GM10248 (cell line): Measurements from ENCODE around the gene PDIA2.

Source experiments
- CTCF ChIA-PET: fragments of 300-600 bp; sonication (Branson Sonifier 250); formaldehyde crosslinking; extraction: SDS; loops from one replicate; lab custom pipeline; 2021; ENCODE audit warnings: antibody characterized with exemption; lab: Yijun Ruan, JAX
- POLR2A ChIA-PET: fragments of 350-650 bp; sonication (Branson Sonifier 250); formaldehyde crosslinking; extraction: SDS; loops from one replicate; lab custom pipeline; 2020; ENCODE audit warnings: antibody characterized with exemption; lab: Yijun Ruan, JAX
- DNase-seq: peaks from one replicate; pipeline ENCODE4 v3.0.0; 2012; ENCODE audit errors: extremely low spot score
- CTCF ChIP-seq: IDR thresholded peaks from 2 replicates; pipeline ENCODE4 v1.5.1; 2012; ENCODE audit warnings: mild to moderate bottlenecking, low read depth; ENCODE audit errors: extremely low read depth, missing control alignments, control extremely low read depth

PDIA2 gene

GRCh38 chr16:262121-262745, 20.7 kb upstream of the PDIA2 start:
- no peak for DNase-seq
- ChIA-PET POLR2A (no interaction called here), CTCF (no interaction called here)
- TF ChIP-seq CTCF, result no peak

DNA sequence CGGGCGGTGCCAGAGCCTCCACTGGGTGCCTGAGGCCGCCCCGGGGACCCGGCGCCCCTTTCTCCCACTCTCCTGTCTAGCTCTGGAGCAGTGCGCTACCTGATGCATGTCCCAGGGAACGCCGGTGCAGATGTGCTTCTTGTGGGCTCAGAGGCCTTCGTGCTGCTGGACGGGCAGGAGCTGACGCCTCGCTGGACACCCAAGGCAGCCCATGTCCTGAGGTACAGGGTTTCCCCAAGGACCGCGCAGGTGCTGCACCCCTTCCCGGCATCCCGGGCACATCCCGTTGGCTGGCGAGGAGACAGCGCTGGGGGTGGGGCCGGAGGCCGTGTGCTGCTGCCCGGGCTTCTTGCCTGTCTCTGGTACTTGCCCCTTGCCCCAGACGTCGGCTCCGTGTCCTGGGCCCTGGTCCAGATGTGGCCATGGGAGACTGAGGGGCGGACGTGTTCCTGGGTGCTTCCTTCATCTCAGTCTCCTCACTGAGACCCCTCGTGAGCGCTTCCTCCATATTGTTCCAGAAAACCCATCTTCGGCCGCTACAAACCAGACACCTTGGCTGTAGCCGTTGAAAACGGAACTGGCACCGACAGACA, 19.7 kb upstream of the PDIA2 start:
- CTCF ChIA-PET, result interaction anchor here (0.9 kb wide), 1 partner anchor 10 kb away, joined by 3 read pairs; no protein-coding TSS in a partner anchor
- TF ChIP-seq CTCF, result no peak
- POLR2A ChIA-PET, result no interaction called here

GRCh38 chr16:263944-264343, 19.0 kb upstream of the PDIA2 start:
- DNase-seq, result no peak
- ChIA-PET CTCF (interaction anchor here (0.9 kb wide), 1 partner anchor 11 kb away, joined by 3 read pairs; no protein-coding TSS in a partner anchor), POLR2A (no interaction called here)
- no peak for TF ChIP-seq CTCF

More for the DNA sequence above, 19.7 kb upstream of the PDIA2 start:
- DNase-seq, result no peak

DNA sequence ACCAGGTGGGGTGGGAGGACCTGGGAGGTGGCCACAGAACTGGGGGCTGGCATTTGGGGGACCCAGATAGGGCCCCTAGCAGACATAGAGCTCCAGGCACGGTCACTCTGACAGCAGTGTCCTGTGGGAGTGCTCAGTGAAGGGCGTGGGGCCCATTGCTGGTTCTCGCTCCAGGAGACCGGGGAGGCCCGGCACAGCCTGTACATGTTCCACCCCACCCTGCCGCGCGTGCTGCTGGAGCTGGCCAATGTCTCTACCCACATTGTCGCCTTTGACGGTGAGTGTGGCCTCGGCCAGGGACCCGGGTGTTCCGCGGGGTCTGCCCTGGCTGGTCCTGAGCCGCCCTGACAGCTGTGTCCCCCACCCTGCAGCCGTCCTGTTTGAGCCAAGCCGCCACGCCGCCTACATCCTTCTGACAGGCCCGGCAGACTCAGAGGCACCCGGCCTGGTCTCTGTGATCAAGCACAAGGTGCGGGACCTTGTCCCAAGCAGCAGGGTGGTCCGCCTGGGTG, 18.5 kb upstream of the PDIA2 start:
- TF ChIP-seq CTCF, result no peak
- CTCF ChIA-PET, result interaction anchor here (0.9 to 1.6 kb wide), 2 partner anchors 11 to 158 kb away, joined by 3 to 4 read pairs; no protein-coding TSS in a partner anchor
- POLR2A ChIA-PET, result no interaction called here
- DNase-seq, result no peak

GRCh38 chr16:265002-265529, 17.9 kb upstream of the PDIA2 start:
- no peak for TF ChIP-seq CTCF
- ChIA-PET POLR2A (no interaction called here), CTCF (interaction anchor here (1.6 kb wide), 1 partner anchor 158 kb away, joined by 4 read pairs; no protein-coding TSS in a partner anchor)
- DNase-seq, result no peak

DNA sequence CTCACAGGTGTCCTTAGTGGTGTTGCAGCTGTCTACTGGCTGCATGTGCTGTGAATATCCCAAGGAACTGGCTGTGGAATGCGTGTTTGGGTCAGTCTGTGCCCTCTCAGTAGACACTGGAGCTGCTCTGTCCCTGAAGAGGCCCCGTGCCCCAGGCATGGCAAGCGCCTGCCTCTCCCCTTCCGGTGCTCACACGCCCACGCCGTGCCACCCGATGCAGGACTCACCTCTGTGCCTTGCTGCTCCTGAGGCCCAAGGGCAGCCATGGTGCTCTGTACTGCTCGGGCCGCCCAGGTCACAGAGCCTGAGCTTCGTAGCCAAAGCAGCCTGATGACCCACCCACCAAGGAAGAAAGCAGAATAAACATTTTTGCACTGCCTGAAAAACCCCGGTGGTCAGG, 17.3 kb upstream of the PDIA2 start:
- TF ChIP-seq CTCF, result no peak
- CTCF ChIA-PET, result interaction anchor here (1.6 kb wide), 1 partner anchor 159 kb away, joined by 4 read pairs; no protein-coding TSS in a partner anchor
- DNase-seq, result no peak
- POLR2A ChIA-PET, result no interaction called here
